HG03097 (cell line): Measurements from ENCODE around the gene GOSR1.
"Not testable (repeated sequence)": the region's sequence is repeated elsewhere in the genome, so short reads cannot be mapped to it uniquely, and the experiment has no call there.

Source experiments
- ATAC-seq: cut with Tn5 transposase; IDR thresholded peaks from one replicate; pipeline ENCODE4 v1.9.1; 2021; ENCODE audit not compliant: unreplicated experiment, low FRiP score

Gene GOSR1

GRCh38 chr17:30572651-30573554 is 95.7 kb downstream of the GOSR1 start:
- not testable (repeated sequence) for ATAC-seq

DNA sequence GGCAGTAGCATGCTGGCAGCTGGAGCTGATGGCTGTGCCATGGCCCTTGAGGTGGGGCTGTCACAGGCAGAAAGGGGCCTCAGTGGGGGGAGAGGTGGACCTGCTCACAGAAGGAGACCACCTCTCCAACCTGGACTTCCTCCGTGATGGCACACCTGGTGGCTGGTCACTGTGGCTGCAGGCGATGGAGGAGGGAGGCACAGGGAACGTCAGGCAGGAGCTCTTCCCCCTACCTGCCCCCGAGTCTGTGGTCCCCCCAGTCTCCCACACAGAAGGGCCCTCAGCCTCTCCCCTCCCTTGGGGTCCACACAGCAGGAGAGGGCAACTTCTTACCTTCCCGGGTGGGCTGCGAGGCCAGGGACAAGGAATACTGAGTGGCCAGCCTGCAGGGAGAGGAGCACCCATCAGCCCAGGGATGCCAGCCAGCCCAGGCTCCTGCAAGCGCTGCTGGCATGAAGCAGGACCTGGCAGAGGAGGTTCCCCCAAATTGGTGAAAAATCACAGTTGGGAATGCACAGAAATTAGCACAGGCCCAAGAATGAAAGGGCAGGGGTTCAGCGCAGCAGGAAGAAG is 96.5 kb downstream of the GOSR1 start:
- no peak for ATAC-seq

- not testable (repeated sequence) for ATAC-seq
Observed at GRCh38 chr17:30574309-30574708, 97.1 kb downstream of the GOSR1 start.

- ATAC-seq = not testable (repeated sequence)
Observed at GRCh38 chr17:30574806-30575205, 97.6 kb downstream of the GOSR1 start.

GRCh38 chr17:30575648-30576325 is 98.6 kb downstream of the GOSR1 start:
- ATAC-seq = not testable (repeated sequence)

DNA sequence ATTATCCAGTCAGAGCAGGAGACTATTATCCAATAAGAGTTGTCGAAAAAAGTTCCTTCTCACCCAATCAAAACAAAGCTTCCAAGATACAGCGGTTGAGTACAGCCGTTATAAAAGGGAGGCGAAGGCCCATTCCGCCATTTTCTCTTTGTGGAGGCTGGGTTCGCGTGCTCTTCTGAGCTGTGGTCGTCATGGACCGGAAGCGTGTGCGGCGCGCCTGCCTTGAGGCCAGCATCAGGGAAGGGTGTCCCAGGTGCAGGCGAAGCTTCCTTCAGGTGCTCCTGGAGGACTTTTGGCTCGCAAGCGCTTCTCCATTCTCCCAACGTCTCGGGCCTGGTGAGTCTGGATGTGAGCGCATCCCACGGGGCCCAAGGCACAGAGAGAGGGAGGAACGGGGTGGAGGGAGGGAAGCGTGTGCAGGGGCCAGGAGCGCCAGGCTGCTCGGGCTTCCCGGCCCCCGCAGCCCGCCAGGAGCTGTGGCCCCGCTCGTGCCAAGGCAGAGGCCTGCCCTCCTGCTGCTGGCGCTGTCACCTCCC is 99.2 kb downstream of the GOSR1 start:
- no peak for ATAC-seq
